ENCODE data around the gene AIF1L.

The AIF1L gene

GRCh38 chr9:131060900-131061630 lies 35.3 kb upstream of the AIF1L start:
- TF ChIP-seq, protein P1, sequence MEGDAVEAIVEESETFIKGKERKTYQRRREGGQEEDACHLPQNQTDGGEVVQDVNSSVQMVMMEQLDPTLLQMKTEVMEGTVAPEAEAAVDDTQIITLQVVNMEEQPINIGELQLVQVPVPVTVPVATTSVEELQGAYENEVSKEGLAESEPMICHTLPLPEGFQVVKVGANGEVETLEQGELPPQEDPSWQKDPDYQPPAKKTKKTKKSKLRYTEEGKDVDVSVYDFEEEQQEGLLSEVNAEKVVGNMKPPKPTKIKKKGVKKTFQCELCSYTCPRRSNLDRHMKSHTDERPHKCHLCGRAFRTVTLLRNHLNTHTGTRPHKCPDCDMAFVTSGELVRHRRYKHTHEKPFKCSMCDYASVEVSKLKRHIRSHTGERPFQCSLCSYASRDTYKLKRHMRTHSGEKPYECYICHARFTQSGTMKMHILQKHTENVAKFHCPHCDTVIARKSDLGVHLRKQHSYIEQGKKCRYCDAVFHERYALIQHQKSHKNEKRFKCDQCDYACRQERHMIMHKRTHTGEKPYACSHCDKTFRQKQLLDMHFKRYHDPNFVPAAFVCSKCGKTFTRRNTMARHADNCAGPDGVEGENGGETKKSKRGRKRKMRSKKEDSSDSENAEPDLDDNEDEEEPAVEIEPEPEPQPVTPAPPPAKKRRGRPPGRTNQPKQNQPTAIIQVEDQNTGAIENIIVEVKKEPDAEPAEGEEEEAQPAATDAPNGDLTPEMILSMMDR (IDR thresholded peaks at IDR 0.05; ENCODE audit: insufficient read depth, low read length, poor library complexity, severe bottlenecking), result no peak
- no peak for TF ChIP-seq EZH2phosphoT487 (conservative IDR thresholded peaks at IDR 0.05; ENCODE audit: low read length)
- no peak overlapping the region for H3K9ac ChIP-seq (ENCODE audit: low read length)
- H4K20me1 ChIP-seq (ENCODE audit: low read depth, low read length), result no peaks in the 10 kb centered on the region
- no peaks in the 10 kb centered on the region for H3K79me2 ChIP-seq (ENCODE audit: insufficient read depth, low read length)
- no peaks in the 10 kb centered on the region for H3K9me3 ChIP-seq (ENCODE audit: insufficient read depth, low read length)
- no peak overlapping the region for H3K4me3 ChIP-seq (ENCODE audit: insufficient read depth, low read length, poor library complexity, severe bottlenecking)
- no peaks in the 10 kb centered on the region for H3K36me3 ChIP-seq (ENCODE audit: low read length)
- no peak overlapping the region for H2AFZ ChIP-seq (ENCODE audit: low read depth, low read length, severe bottlenecking)
- H3K9me2 ChIP-seq (replicated peaks; ENCODE audit: insufficient read depth, low read length), result no peaks in the 10 kb centered on the region
- no peak overlapping the region for H3K4me2 ChIP-seq (ENCODE audit: low read depth, low read length, poor library complexity, severe bottlenecking)
- H3F3A ChIP-seq (ENCODE audit: insufficient read depth), result no peaks in the 10 kb centered on the region
- H3K27me3 ChIP-seq (ENCODE audit: low read length), result no peaks in the 10 kb centered on the region
- no peak overlapping the region for H3K27ac ChIP-seq (ENCODE audit: low read depth, low read length)

GRCh38 chr9:131062969-131063368 lies 33.4 kb upstream of the AIF1L start:
- no peaks in the 10 kb centered on the region for H4K20me1 ChIP-seq (ENCODE audit: low read depth, low read length)
- H3K4me2 ChIP-seq (ENCODE audit: low read depth, low read length, poor library complexity, severe bottlenecking), result no peak overlapping the region

GRCh38 chr9:131065599-131065998 lies 30.7 kb upstream of the AIF1L start:
- Histone ChIP-seq H4K20me1 (ENCODE audit: low read depth, low read length) (no peaks in the 10 kb centered on the region), H3K9me3 (ENCODE audit: insufficient read depth, low read length) (no peaks in the 10 kb centered on the region), H3K79me2 (ENCODE audit: insufficient read depth, low read length) (no peaks in the 10 kb centered on the region), H2AFZ (ENCODE audit: low read depth, low read length, severe bottlenecking) (no peak overlapping the region), H3K36me3 (ENCODE audit: low read length) (no peaks in the 10 kb centered on the region), H3K27ac (ENCODE audit: low read depth, low read length) (no peak overlapping the region), H3K9me2 (replicated peaks; ENCODE audit: insufficient read depth, low read length) (no peaks in the 10 kb centered on the region), H3K9ac (ENCODE audit: low read length) (no peak overlapping the region), H3F3A (ENCODE audit: insufficient read depth) (no peaks in the 10 kb centered on the region), H3K4me3 (ENCODE audit: insufficient read depth, low read length, poor library complexity, severe bottlenecking) (no peak overlapping the region), H3K27me3 (ENCODE audit: low read length) (no peaks in the 10 kb centered on the region), H3K4me2 (ENCODE audit: low read depth, low read length, poor library complexity, severe bottlenecking) (no peak overlapping the region)
- no peak for TF ChIP-seq EZH2phosphoT487 (conservative IDR thresholded peaks at IDR 0.05; ENCODE audit: low read length)
- TF ChIP-seq, protein P1 (IDR thresholded peaks at IDR 0.05; ENCODE audit: insufficient read depth, low read length, poor library complexity, severe bottlenecking), result no peak

More at GRCh38 chr9:131062969-131063368, 33.4 kb upstream of the AIF1L start:
- no peak overlapping the region for H3K9ac ChIP-seq (ENCODE audit: low read length)
- TF ChIP-seq, protein P1 (IDR thresholded peaks at IDR 0.05; ENCODE audit: insufficient read depth, low read length, poor library complexity, severe bottlenecking), result no peak
- H3K9me3 ChIP-seq (ENCODE audit: insufficient read depth, low read length), result no peaks in the 10 kb centered on the region
- H3F3A ChIP-seq (ENCODE audit: insufficient read depth), result no peaks in the 10 kb centered on the region
- no peaks in the 10 kb centered on the region for H3K27me3 ChIP-seq (ENCODE audit: low read length)
- H3K9me2 ChIP-seq (replicated peaks; ENCODE audit: insufficient read depth, low read length), result no peaks in the 10 kb centered on the region
- H3K4me3 ChIP-seq (ENCODE audit: insufficient read depth, low read length, poor library complexity, severe bottlenecking), result no peak overlapping the region
- H3K79me2 ChIP-seq (ENCODE audit: insufficient read depth, low read length), result no peaks in the 10 kb centered on the region
- H3K27ac ChIP-seq (ENCODE audit: low read depth, low read length), result no peak overlapping the region
- H3K36me3 ChIP-seq (ENCODE audit: low read length), result no peaks in the 10 kb centered on the region
- H2AFZ ChIP-seq (ENCODE audit: low read depth, low read length, severe bottlenecking), result no peak overlapping the region
